Activated CD4-positive, alpha-beta T cell treated with anti-CD3 and anti-CD28 coated beads for 4 hours (primary cell): ENCODE measurements around the gene FBXO15.

Source experiments
- DNase-seq, 2 donors: peaks; one replicate each; pipeline ENCODE4 v3.0.0-alpha.2; 2020

The FBXO15 gene

DNA sequence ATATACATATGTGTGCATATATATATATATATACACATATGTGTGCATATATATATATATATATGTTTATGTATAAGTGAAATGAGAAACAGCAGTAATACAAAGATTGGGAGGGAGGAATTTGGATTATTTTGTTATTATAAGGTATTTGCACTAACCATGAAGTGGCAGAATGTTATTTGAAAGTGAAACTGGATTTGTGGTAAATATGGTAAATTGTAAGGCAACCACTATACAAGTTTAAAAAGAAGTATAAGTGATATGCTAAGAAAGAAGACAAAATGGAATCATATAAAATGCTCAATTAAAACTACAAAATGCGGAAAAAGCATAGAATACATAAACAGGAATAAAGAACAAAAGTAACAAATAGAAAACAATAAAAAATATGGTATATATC is 37.5 kb downstream of the FBXO15 start:
- DNase-seq, result no peak

- DNase-seq, result no peak
Observed at GRCh38 chr18:74108460-74108859, 39.2 kb downstream of the FBXO15 start.

- no peak for DNase-seq
Observed at GRCh38 chr18:74097803-74098202, 49.8 kb downstream of the FBXO15 start.

GRCh38 chr18:74092922-74093321 is 54.7 kb downstream of the FBXO15 start:
- no peak for DNase-seq

- DNase-seq, result no peak
Observed at GRCh38 chr18:74084184-74084855, 63.3 kb downstream of the FBXO15 start.

- no peak for DNase-seq
Observed at GRCh38 chr18:74083557-74083952, 64.1 kb downstream of the FBXO15 start.

DNA sequence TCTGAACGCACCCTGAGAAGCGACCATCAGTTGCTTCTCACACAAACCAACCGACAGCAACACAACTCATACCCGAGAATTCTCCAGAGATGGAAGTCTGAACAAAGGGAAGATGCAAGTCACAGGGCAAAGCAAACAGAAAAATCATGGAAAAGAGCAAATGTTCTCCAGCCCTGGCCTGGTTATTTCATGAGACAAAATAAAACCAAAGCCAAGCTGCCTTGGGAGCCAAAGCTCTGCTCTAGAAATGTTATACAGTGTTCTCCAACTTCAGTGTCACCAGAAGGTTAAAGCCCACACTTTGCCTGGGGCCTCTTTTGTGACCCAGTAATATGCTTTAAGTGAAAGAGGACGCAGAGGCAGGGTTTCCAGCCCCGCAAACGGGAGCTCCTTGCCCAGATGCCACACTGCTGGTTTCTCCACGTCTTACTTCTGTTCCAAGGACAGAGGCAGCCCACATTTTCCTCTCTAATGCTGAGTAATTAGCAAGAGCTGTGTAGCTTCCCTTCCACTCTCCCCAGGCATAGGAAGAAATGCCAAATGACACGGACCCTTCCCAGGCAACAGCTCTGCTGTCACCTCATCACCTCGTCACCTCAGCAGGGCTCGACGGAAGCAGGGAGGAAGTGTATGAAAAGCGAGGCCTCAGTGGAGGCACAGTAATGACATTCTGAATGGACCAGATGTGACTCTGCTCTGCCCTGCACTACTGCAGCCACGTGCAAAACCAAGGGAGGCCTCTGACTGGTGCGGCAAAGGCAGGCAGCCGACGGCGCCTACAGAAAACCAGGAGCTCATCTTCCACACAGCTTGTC is 64.7 kb downstream of the FBXO15 start:
- DNase-seq, result no peak

GRCh38 chr18:74081966-74082741 is 65.5 kb downstream of the FBXO15 start:
- DNase-seq, result peak; percentile 45 to 54

- DNase-seq, result no peak
Observed at GRCh38 chr18:74078257-74078656, 69.4 kb downstream of the FBXO15 start.

- DNase-seq, result no peak
Observed at GRCh38 chr18:74074668-74075564, 72.7 kb downstream of the FBXO15 start.

- DNase-seq, result no peak
Observed at GRCh38 chr18:74073957-74074667, 73.5 kb downstream of the FBXO15 start.

GRCh38 chr18:74069178-74070050 is 78.2 kb downstream of the FBXO15 start:
- no peak for DNase-seq

- DNase-seq, result no peak
Observed at GRCh38 chr18:74068296-74068695, 79.3 kb downstream of the FBXO15 start.

- DNase-seq, result no peak
Observed at GRCh38 chr18:74066018-74066417, 81.6 kb downstream of the FBXO15 start.

- DNase-seq, result no peak
Observed at GRCh38 chr18:74065366-74065765, 82.3 kb downstream of the FBXO15 start.

DNA sequence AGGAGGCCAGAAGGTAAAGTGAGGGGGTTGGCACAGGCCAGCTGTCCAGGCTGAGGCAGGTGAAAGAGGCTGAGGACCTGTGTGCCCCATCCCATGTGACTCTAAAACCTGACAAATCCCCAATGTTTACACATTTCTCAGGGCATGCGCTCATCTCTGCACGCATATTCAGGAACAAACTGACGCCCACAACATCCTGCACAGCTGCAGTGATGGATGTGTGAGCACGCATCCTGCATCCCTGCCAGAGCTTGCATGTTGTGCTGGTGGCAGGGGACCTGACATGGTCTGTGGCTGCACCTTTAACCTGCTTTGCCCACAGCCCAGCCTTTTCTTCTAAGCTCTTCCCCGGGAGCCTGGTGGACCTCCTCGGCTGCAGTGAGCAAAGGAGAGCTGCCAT is 83.1 kb downstream of the FBXO15 start:
- no peak for DNase-seq

DNA sequence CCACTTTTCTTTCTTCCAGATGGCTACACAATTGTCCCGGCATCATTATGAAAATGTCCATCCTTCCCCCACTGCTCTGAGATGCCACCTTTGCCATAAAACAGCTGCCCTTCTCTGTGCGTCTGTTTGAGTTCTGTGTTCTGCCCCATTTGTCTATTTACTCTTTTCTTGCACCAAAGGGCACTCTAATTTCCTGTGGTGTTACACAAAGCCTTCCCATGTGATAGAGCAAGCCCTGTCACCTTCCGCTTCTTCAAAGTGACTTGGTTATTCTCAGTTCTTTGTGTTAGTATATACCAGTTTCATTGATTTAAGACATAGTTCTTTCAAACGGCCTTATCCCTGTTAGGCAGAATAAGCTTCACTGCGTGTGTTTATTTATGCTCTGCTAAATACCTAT is 84.1 kb downstream of the FBXO15 start:
- DNase-seq, result no peak

DNA sequence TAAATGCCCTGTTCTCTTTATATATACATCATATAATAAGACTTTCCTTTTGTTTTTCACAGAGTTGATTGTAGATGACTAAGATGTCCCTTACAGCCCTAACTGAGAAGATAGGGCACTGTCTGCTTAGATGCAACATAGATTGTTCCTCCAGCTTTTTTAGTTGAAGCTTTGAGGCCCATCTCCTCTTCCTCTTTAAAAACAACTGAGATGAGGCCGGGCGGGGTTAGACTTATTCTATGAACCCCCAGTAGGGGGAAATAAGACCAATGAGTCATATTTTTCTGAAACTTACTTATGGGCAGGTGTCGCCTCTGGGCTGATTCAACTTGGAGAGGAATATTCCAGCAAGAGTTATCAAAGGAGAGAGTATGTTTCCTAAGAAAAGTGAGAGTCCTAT is 84.6 kb downstream of the FBXO15 start:
- no peak for DNase-seq

GRCh38 chr18:74062037-74062436 is 85.6 kb downstream of the FBXO15 start:
- DNase-seq, result no peak

GRCh38 chr18:74060579-74060978 is 87.1 kb downstream of the FBXO15 start:
- DNase-seq, result no peak

DNA sequence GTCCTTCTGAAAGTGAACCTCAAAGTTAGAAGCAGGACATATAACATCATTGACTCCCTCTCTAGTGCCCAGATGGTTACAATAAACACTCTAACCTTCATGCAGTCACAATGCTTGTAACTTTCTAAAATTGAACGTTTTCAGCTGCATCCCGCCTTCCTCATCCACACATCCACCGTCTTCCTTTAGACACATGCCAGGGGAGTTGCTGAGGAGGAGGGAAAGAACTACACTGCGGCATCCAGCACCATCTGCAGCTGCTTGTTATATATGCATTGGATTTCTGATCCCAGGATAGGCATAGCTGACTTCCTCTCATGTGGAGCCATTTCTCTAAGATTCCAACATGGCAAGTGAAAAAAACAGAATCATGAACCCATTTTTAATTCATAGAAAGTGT is 96.8 kb downstream of the FBXO15 start:
- no peak for DNase-seq
